UCSD-AML1 (cell line): ENCODE results near the gene ANP32B.
"Not testable (repeated sequence)": the region's sequence is repeated elsewhere in the genome, so short reads cannot be mapped to it uniquely, and the experiment has no call there.

Experiments
- DNase-seq: peaks from one replicate; lab custom pipeline; 2025; ENCODE audit not compliant: unreplicated experiment; lab: John Stamatoyannopoulos, UW

ANP32B gene

GRCh38 chr9:97962575-97962974 lies 20.6 kb upstream of the ANP32B start:
- no peak for DNase-seq

- DNase-seq: no peak
These were observed 19.9 kb upstream of the ANP32B start for GRCh38 chr9:97963232-97963631.

- DNase-seq: no peak
These were observed 18.2 kb upstream of the ANP32B start for GRCh38 chr9:97964901-97965300.

GRCh38 chr9:97966493-97966892 lies 16.6 kb upstream of the ANP32B start:
- no peak for DNase-seq

- no peak for DNase-seq
These were observed 14.1 kb upstream of the ANP32B start for GRCh38 chr9:97969014-97969413.

- DNase-seq: no peak
These were observed 13.0 kb upstream of the ANP32B start for GRCh38 chr9:97970165-97970564.

DNA sequence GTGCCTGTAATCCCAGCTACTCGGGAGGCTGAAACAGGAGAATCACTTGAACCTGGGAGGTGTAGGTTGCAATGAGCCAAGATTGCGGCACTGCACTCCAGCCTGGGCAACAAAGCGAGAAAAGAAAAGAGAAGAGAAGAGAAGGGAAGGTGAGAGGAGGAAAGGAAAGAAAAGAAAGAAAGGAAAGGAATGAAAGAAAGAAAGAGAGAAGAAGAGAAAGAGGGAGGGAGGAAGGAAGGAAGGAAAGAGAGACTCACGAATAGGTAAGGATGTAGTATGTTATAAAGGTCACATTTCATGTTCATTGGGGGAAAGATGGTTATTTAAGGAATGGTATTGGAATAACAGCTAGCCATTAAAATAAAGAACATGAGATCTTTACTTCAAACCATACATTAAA lies 10.4 kb upstream of the ANP32B start:
- no peak for DNase-seq

DNA sequence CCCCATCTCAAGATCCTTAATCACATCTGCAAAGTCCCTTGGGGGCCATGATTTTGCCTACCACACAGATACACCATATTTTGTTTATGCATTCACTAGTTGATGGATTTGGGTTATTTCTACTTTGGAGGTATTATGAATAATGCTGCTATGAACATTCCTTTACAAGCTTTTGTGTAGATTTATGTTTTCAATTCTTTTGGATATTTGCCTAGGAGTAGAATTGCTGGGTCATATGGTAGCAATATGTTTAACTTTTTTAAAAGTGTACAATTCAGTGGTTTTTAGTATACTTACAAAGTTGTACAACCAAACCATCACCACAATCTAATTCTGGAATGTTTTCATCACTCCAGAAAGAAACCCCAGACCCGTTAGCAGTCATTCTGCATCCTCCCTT lies 7.8 kb upstream of the ANP32B start:
- DNase-seq: no peak

DNA sequence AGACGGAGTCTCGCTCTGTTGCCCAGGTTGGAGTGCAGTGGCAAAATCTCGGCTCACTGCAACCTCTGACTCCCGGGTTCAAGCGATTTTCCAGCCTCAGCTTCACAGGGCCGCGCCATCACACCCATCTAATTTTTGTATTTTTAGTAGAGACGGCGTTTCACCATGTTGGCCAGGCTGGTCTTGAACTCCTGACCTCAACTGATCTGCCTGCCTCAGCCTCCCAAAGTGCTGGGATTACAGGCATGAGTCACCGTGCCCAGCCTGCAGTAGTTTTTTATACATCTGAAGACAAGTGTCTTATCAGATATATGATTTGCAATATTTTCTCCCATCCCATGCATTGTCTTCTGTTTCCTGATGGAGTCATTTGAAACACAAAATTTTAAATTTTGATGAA lies 6.5 kb upstream of the ANP32B start:
- not testable (repeated sequence) for DNase-seq

DNA sequence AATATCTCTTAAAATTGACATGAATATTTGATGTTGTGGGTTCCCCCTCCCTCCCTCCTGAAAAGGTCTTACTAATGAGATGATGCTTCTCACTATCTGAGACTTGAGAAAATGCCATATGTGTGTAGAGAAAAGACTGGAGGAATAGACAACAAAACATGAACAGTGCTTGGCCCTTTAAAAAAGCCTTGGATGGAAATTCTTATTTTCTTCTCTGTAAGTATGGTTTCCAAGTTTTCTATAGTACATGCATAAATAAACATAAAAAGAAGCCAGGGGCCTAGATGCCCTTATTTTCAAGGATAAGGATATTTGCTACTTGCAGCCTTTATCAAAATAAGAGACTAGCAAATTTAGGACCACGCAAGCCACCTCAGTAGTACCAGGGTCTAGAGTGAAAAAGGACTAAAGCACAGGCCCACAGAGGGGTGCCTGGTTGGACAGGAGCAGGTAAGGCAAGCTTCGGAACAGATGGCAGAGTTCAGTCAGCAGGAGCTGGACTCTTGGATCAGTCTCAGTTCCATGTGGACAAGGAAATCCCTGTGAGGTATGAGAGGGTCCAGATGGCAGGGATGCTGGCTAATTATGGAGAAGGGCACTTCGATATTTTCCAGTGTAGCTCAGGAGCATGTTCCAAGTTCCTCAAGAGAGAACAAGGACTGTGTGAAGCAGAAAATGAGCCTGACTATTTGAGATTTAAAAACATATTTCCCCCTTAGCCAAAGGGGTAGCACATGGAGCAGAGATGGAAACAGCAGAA lies 4.6 kb upstream of the ANP32B start:
- DNase-seq: no peak

DNA sequence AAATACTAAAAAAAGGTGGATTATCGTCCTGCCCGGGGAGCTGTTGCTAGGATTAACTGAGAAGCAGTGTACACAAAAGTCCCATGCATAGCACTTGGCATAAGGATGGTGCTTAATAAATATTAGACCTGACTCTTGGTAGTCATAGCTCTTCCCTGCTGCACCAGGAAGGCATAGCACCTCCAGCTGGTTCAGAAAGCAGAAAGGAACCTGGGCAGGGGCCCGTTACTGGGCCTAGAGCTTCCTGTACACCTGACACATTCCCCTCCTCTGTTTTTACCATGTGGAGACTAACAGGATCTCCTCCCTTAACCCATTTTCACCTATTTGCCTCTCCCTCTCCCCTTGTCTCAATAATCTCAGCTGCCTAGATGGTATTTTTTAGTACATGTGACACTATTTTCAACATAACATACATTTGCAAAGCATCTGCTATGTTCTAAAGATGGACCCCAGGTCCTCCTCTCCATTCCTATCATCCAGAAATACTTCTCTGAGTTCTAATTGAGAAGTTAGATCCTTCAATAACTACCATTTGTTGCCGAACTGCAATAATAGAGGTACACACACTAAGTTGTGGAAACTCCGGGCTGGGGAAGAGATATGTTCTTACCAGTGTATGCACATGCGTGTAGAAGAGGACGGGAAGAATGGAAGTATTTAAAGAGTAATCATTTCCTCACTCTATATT lies 3.2 kb upstream of the ANP32B start:
- no peak for DNase-seq

DNA sequence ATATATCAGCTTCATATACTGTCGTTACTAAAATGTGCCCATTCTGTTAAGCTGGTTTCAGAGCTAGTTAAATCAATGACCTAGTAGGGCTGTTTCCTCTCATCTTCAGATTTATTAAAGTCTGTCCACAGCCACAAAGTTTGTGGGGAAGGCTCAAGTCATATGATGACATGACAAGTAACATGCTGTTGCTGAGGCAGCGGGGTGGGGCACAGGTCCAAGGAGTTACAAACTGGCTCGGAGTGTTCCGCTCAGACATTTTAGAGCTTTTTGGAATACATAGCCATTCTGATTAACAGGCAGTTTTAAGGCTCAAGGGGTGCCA lies 2.7 kb upstream of the ANP32B start:
- no peak for DNase-seq

GRCh38 chr9:97980918-97981845 lies 2.0 kb upstream of the ANP32B start:
- no peak for DNase-seq

DNA sequence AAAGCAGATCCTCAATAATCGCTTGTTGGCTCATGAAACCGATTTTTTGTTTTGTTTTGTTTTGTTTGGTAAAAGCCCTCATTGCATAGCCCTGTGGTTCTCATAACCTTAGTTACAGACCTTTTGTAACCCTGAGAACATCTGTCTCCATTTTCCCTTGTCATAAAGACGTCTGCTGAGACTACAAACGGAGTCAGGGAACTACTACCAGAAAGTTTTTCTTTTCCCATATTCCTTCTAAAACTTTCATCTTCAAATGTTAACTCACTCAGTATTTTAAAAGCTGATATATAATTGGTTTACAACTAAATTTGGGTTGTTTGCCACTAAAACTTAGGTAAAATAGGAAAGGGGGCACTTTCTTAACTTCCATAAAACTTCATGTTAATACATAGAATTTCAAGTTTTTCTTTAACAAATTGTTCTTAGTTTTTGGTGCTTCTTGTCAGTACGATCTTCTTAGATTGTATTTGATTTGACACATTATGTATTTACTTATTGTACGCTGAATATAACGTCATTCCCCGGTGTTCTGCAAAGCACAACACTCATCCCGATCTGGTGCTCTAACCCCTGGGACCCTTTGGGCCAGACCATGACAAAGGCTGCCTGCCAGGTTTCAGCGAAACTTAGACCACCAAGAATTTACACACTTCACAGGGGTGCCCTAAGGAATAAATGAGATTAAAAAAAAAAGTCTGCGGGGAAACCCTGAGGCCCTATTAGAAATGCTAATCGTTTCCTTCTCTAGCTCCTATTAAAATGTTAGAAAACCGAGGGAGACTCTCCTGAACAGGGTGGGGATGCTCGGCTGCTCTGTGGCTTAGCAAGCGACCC lies 1.1 kb upstream of the ANP32B start:
- DNase-seq: no peak

- no peak for DNase-seq
These were observed 547 bp downstream of the ANP32B start for GRCh38 chr9:97983589-97984187.

- peak; percentile 78 for DNase-seq
These were observed 1.3 kb downstream of the ANP32B start for GRCh38 chr9:97984188-97985057.

DNA sequence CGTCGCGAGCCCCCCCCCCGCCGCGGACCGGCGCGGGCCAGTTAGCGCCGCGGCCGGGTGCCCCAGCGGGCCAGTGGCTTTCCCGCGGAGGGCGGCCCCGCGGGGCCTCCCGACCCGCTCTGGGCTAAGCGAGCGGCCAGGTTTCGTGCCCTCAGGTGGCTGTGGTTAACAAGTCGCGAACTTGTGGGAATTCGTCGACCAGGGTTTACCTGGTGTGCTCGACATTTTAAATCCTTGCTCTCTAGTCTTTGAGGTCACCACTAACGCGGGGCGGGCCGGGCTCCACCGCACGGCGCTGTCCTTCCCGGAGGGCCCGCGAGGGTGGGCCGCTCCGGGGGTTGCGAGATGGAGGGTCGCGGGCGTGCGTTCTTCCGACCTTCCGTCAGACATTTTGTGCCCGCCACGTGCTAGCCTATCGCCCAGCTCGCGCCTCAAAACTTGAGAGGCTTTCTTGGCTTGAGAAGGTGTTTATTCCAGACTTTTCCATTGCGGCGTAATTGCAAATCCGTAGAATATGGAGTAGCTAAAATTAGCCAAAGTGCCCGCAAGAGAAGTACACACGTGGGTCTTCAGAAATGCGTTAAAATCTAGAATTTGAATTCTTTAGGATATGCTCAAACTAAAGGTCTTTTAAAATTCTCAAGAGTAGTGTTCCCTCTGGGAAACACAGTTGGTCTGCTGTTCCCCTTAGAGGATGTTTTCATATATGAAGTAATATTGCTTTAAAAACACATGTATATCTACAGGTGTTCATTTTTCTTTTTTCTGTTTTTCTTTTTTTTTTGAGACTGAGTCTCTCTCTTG lies 2.1 kb downstream of the ANP32B start:
- DNase-seq: peak; percentile 49

DNA sequence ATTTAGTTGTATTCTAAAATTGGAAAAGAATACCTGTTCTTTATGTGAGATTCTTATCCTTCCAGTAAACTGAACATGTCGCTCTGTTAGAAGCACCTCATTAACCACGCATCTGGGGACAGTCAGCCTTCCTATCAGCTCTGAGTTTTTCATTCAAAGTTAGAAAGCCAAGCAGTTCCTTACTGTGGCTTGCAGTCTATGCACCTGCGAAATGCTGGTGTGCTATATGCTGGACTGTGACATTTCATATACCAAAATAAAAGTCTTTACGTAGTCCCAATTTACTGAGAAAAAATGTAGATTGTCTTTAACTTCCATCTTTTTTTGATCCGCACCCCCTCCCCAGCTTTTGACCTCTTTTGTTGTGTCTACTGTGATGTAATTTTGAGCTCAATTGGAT lies 4.3 kb downstream of the ANP32B start:
- no peak for DNase-seq

DNA sequence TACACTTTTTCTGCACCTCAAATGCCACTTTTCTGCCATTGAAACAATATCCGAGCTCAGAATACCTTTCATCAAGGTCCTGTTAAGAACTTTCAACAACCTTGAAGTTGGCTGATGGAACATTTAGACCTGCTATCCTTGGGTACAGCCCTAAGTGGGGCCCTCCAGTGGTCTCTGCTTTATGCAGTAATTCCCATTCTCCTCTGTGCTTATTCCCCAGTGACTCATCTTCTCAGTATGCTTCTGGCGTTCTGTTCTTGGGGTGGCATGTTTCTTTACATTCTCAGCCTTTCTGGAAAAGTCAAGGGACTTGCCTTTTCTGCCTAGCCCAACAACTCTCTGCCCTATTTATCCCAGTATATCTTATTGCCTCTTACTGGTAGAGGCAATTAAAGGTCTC lies 7.1 kb downstream of the ANP32B start:
- DNase-seq: no peak
